HepG2 (cell line): ENCODE measurements around the gene CELF2. TPM values are rescaled to one million over a fixed set of nuclear protein-coding genes. Genes with fewer than 3 reads are reported as not detected.

Source experiments
- ATAC-seq: fragments of 200-7000 bp; cut with Tn5 transposase; 3 replicates; pipeline ENCODE4 v1.9.1; 2020; ENCODE audit warnings: mild to moderate bottlenecking, moderate library complexity
- BruUV-seq: library from RNA; stranded (reverse); fragments of 400-500 nt; replicated peaks from 2 replicates; lab custom pipeline; 2021; lab: Mats Ljungman, UMichigan
- CTCF ChIA-PET: fragments of 300-600 bp; formaldehyde crosslinking; extraction: SDS; loops from one replicate; lab custom pipeline; 2021; ENCODE audit warnings: low total read pairs, inconsistent platforms, low intra/inter-chr PET ratio; lab: Yijun Ruan, JAX
- POLR2A ChIA-PET: fragments of 350-600 bp; sonication (Branson Sonifier 250); formaldehyde crosslinking; loops from one replicate; lab custom pipeline; 2020; ENCODE audit warnings: antibody characterized with exemption, inconsistent platforms; lab: Yijun Ruan, JAX
- DNase-seq: peaks from one replicate; pipeline ENCODE4 v3.0.0-alpha.2; 2015; ENCODE audit warnings: low spot score
- FAIRE-seq: peaks from 3 replicates; lab custom pipeline; 2011; peaks lifted over from hg19 to GRCh38; lab: Jason Lieb, UNC
- H2AFZ ChIP-seq: one replicate; pipeline ENCODE4 v1.6.1; 2011; ENCODE audit warnings: low read length, inconsistent platforms
- H3K27ac ChIP-seq: fragments of 300-600 bp; 3 replicates; pipeline ENCODE4 v1.8.0; 2011; ENCODE audit warnings: mixed run types, mild to moderate bottlenecking, mixed read lengths, low read length, inconsistent platforms; ENCODE audit not compliant: insufficient read depth; ENCODE audit errors: extremely low read length
- H3K27me3 ChIP-seq, 2 experiments: fragments of 200-600 bp in 1 of 2; 2 replicates in 1 of 2; 3 replicates in 1 of 2; pipeline versions ENCODE4 v1.6.0 to v1.8.0; 2011; ENCODE audit warnings: low read length in 2 of 2, mild to moderate bottlenecking in 2 of 2, moderate library complexity in 2 of 2, inconsistent platforms in 1 of 2; ENCODE audit not compliant: insufficient read depth in 2 of 2, control insufficient read depth in 1 of 2
- H3K36me3 ChIP-seq, 2 experiments: fragments of 200-600 bp in 1 of 2; replicated peaks in 1 of 2; 2 replicates in 1 of 2; 3 replicates in 1 of 2; pipeline versions ENCODE4 v1.5.1 to v1.8.0; 2011; ENCODE audit warnings: low read length in 2 of 2, inconsistent platforms in 1 of 2; ENCODE audit not compliant: insufficient read depth in 2 of 2, control insufficient read depth in 1 of 2
- H3K4me1 ChIP-seq: 2 replicates; pipeline ENCODE4 v1.5.1; 2012; ENCODE audit warnings: low read length, inconsistent platforms; ENCODE audit not compliant: insufficient read depth
- H3K4me2 ChIP-seq: 2 replicates; pipeline ENCODE4 v1.6.0; 2011; ENCODE audit warnings: low read depth, low read length, inconsistent platforms
- H3K4me3 ChIP-seq, 3 experiments: fragments of 200-600 bp in 1 of 3; sonication (generic), shearing (Covaris generic) in 1 of 3; replicated peaks in 1 of 3; 2 replicates each; pipeline ENCODE4 v1.5.1; 2011 to 2016; ENCODE audit warnings: low read length in 3 of 3, inconsistent platforms in 2 of 3, low read depth in 2 of 3, mild to moderate bottlenecking in 2 of 3, control low read depth in 1 of 3, mixed read lengths in 1 of 3; ENCODE audit not compliant: insufficient read depth in 1 of 3
- H3K79me2 ChIP-seq: one replicate; pipeline ENCODE4 v1.6.1; 2011; ENCODE audit warnings: low read length, inconsistent platforms; ENCODE audit not compliant: insufficient read depth
- H3K9ac ChIP-seq: 2 replicates; pipeline ENCODE4 v1.6.0; 2011; ENCODE audit warnings: mild to moderate bottlenecking, low read depth, low read length, inconsistent platforms; ENCODE audit not compliant: insufficient read depth
- H3K9me3 ChIP-seq: 2 replicates; pipeline ENCODE4 v1.5.1; 2012; ENCODE audit warnings: mild to moderate bottlenecking, low read length
- H4K20me1 ChIP-seq: 2 replicates; pipeline ENCODE4 v1.6.0; 2011; ENCODE audit warnings: inconsistent platforms, mild to moderate bottlenecking, low read length, moderate library complexity; ENCODE audit not compliant: insufficient read depth
- ATF7-NPFF ChIP-seq: sonication (generic); formaldehyde crosslinking; IDR thresholded peaks from 2 replicates; pipeline ENCODE4 v1.8.1; 2023; ENCODE audit warnings: mild to moderate bottlenecking, low read depth, missing genetic modification reagents, moderate library complexity
- BCL6 ChIP-seq: IDR thresholded peaks from 2 replicates; pipeline ENCODE4 v1.6.1; 2016; ENCODE audit warnings: missing genetic modification reagents, missing compliant biosample characterization
- EEA1 ChIP-seq: sonication (generic); formaldehyde crosslinking; IDR thresholded peaks from 2 replicates; pipeline ENCODE4 v1.5.1; 2020; ENCODE audit warnings: mild to moderate bottlenecking, missing genetic modification reagents, borderline replicate concordance
- GABPB1 ChIP-seq: IDR thresholded peaks from 2 replicates; pipeline ENCODE4 v1.6.1; 2016; ENCODE audit warnings: mild to moderate bottlenecking, missing genetic modification reagents, moderate library complexity, missing compliant biosample characterization
- HOXA7 ChIP-seq: sonication (generic); formaldehyde crosslinking; IDR thresholded peaks from 2 replicates; pipeline ENCODE4 v1.8.1; 2022; ENCODE audit warnings: mild to moderate bottlenecking, missing genetic modification reagents, moderate library complexity
- KLF6 ChIP-seq: IDR thresholded peaks from 2 replicates; pipeline ENCODE4 v1.8.0; 2016; ENCODE audit warnings: missing biosample characterization, missing genetic modification reagents
- SRY ChIP-seq: sonication (generic); formaldehyde crosslinking; IDR thresholded peaks from 2 replicates; pipeline ENCODE4 v1.8.0; 2022; ENCODE audit warnings: mild to moderate bottlenecking, missing genetic modification reagents
- YEATS2 ChIP-seq: sonication (generic); formaldehyde crosslinking; IDR thresholded peaks from 2 replicates; pipeline ENCODE4 v1.4.0; 2020; ENCODE audit warnings: missing genetic modification reagents, borderline replicate concordance
- ZBTB21 ChIP-seq: sonication (generic); formaldehyde crosslinking; IDR thresholded peaks from 2 replicates; pipeline ENCODE4 v1.4.0; 2020; ENCODE audit warnings: missing genetic modification reagents
- ZBTB7A ChIP-seq: sonication (generic); formaldehyde crosslinking; IDR thresholded peaks from 2 replicates; pipeline ENCODE4 v1.8.0; 2022; ENCODE audit warnings: mild to moderate bottlenecking, missing genetic modification reagents
- ZNF17 ChIP-seq: sonication (generic); formaldehyde crosslinking; IDR thresholded peaks from 2 replicates; pipeline ENCODE4 v1.5.0; 2020; ENCODE audit warnings: mild to moderate bottlenecking, missing genetic modification reagents
- ZNF468 ChIP-seq: sonication (generic); formaldehyde crosslinking; IDR thresholded peaks from 2 replicates; pipeline ENCODE4 v1.8.0; 2022; ENCODE audit warnings: mild to moderate bottlenecking, moderate library complexity, missing genetic modification reagents
- ZNF556 ChIP-seq: sonication (generic); formaldehyde crosslinking; IDR thresholded peaks from 2 replicates; pipeline ENCODE4 v1.4.0; 2020; ENCODE audit warnings: mild to moderate bottlenecking, missing genetic modification reagents, borderline replicate concordance
- WGBS: methylation state at CpG from one replicate; pipeline ENCODE4 v1.1.6; 2017; ENCODE audit warnings: low lambda C conversion rate; 5-methylcytosine and 5-hydroxymethylcytosine counted together
- in situ Hi-C: cut with HindIII; loops from 2 replicates; pipeline ENCODE4 v1.10.0; 2017; ENCODE audit warnings: low pct_unique_long_range_greater_than_20kb; ENCODE audit not compliant: extremely low pct_ligation_motif_present
- intact Hi-C: fragments of 100-400 bp; cut with micrococcal nuclease; formaldehyde crosslinking; loops from one replicate; pipeline ENCODE4 v1.10.0; 2022; ENCODE audit not compliant: unreplicated experiment
- polyA plus RNA-seq, 8 experiments: library from polyadenylated mRNA; depleted of rRNA in 3 of 8; stranded (reverse) in 7 of 8; unstranded in 1 of 8; fragments of >200 nt; fragmentation: Illumina TruSeq in 4 of 8; extraction: Trizol in 4 of 8; gene quantifications; 2 replicates each; pipeline versions ENCODE4 v1.2.1 to v1.2.3, GENCODE V29; 2011 to 2016; ENCODE audit warnings: low read depth in 4 of 8, missing spikeins in 1 of 8, mixed read lengths in 1 of 8; ENCODE audit not compliant: insufficient read depth in 1 of 8
- total RNA-seq, 5 experiments: library from RNA; depleted of rRNA; stranded (reverse); fragments of >200 nt; fragmentation: Illumina TruSeq; extraction: Trizol; gene quantifications; 2 replicates each; pipeline ENCODE4 v1.2.3, GENCODE V29; 2016; ENCODE audit warnings: low read depth in 1 of 5
- TF ChIP-seq, protein P1 (sequence below): IDR thresholded peaks from 2 replicates; pipeline ENCODE4 v1.6.1; 2016; ENCODE audit warnings: missing biosample characterization, missing genetic modification reagents, low read depth
- TF ChIP-seq, protein P2 (sequence below), 2 experiments: sonication (generic) in 1 of 2; formaldehyde crosslinking in 1 of 2; IDR thresholded peaks; 2 replicates each; pipeline versions ENCODE4 v1.6.1 to v1.9.0; 2014 to 2022; ENCODE audit warnings: antibody characterized with exemption in 1 of 2, borderline replicate concordance in 1 of 2, inconsistent platforms in 1 of 2, low read depth in 1 of 2, missing genetic modification reagents in 1 of 2
- TF ChIP-seq, protein P3 (sequence below): sonication (generic); formaldehyde crosslinking; IDR thresholded peaks from 2 replicates; pipeline ENCODE4 v1.5.0; 2020; ENCODE audit warnings: missing genetic modification reagents, mild to moderate bottlenecking, borderline replicate concordance

The CELF2 gene
- total and polyA plus RNA-seq, 2 of the 13 experiments (the other 11 are each of a cell fraction or from before 2014, with no cell fraction given) = not detected

DNA sequence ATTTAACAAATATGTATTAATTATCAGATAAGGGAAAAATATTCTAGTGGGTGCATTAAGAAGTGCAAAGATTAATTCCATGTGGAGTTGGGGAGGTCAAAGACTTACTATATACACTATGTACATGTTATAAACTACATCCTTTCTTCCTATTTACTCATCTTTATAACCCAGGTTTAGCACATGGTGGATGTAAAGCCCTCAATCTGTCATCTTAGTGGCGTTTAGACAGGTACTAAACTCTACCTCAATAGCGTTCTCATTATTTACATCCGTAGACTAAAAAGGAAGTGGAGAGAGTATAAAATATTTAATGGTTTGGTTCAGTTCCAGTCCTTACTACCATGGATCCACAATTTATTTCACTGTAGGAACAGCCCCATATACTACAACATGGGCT, 14.8 kb upstream of the CELF2 start (continued):
- no peak for TF ChIP-seq EEA1 (CRISPR knock-in tag)
- TF ChIP-seq, protein P1, sequence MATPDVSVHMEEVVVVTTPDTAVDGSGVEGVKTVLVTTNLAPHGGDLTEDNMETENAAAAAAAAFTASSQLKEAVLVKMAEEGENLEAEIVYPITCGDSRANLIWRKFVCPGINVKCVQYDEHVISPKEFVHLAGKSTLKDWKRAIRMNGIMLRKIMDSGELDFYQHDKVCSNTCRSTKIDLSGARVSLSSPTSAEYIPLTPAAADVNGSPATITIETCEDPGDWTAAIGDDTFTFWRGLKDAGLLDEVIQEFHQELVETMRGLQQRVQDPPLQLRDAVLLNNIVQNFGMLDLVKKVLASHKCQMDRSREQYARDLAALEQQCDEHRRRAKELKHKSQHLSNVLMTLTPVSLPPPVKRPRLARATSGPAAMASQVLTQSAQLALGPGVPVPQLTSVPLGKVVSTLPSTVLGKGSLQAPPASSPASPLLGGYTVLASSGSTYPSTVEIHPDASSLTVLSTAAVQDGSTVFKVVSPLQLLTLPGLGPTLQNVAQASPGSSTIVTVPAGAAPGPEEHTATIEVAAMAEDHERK = no peak
- TF ChIP-seq ZBTB7A (CRISPR knock-in tag) = no peak

DNA sequence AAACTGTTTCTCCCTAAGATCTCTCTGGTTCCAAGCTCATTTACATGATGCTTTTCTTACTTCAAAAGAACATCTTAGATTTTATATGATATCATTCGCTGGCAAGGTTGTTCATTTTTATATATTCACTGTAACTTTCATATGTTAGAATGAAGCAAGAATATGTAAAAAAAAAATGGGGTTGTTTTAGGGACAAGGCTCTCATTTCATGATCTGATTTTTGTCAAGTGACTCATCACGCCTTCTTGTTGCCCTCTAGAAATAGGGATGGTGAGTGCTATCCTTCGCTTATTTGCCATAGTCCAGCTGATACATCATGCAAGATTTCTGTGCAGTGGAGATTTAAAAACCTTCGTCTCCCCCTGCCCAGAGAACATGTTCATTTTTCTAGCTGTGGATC, 14.0 kb upstream of the CELF2 start:
- POLR2A ChIA-PET = no interaction called here
- Histone ChIP-seq H3K27ac (no peak overlapping the region), H2AFZ (no peak overlapping the region), H3K9me3 (no peaks in the 10 kb centered on the region), H3K27me3 (0 out of 5 replicates have a peak, but pooled peaks cover 0 to 1% of the 10 kb centered on the region in 2 experiments), H3K79me2 (no peaks in the 10 kb centered on the region), H3K4me2 (no peak overlapping the region), H4K20me1 (no peaks in the 10 kb centered on the region), H3K4me3 (no peak overlapping the region), H3K9ac (no peak overlapping the region), H3K4me1 (no peaks in the 10 kb centered on the region), H3K36me3 (no peaks in the 10 kb centered on the region)
- ATAC-seq (no peak), DNase-seq (no peak), FAIRE-seq (no peak)
- CTCF ChIA-PET = no interaction called here
- in situ Hi-C loops = no loop called here
- no TSS peak for BruUV-seq
- intact Hi-C loops = no loop called here
- 0% methylated on average over 4 of the region's 4 CpGs for WGBS
- TF ChIP-seq ATF7-NPFF = no peak
- TF ChIP-seq ZNF468 = no peak
- TF ChIP-seq YEATS2 (CRISPR knock-in tag) = no peak
- no peak for TF ChIP-seq KLF6
- TF ChIP-seq, protein P2, sequence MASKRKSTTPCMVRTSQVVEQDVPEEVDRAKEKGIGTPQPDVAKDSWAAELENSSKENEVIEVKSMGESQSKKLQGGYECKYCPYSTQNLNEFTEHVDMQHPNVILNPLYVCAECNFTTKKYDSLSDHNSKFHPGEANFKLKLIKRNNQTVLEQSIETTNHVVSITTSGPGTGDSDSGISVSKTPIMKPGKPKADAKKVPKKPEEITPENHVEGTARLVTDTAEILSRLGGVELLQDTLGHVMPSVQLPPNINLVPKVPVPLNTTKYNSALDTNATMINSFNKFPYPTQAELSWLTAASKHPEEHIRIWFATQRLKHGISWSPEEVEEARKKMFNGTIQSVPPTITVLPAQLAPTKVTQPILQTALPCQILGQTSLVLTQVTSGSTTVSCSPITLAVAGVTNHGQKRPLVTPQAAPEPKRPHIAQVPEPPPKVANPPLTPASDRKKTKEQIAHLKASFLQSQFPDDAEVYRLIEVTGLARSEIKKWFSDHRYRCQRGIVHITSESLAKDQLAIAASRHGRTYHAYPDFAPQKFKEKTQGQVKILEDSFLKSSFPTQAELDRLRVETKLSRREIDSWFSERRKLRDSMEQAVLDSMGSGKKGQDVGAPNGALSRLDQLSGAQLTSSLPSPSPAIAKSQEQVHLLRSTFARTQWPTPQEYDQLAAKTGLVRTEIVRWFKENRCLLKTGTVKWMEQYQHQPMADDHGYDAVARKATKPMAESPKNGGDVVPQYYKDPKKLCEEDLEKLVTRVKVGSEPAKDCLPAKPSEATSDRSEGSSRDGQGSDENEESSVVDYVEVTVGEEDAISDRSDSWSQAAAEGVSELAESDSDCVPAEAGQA (IDR thresholded peaks at IDR 0.05; ENCODE audit: low read depth) = no peak
- TF ChIP-seq, protein P2 (CRISPR knock-in tag; IDR thresholded peaks at IDR 0.05; ENCODE audit: borderline replicate concordance) = no peak
- TF ChIP-seq HOXA7 (CRISPR knock-in tag) = no peak
- TF ChIP-seq ZBTB7A (CRISPR knock-in tag) = no peak
- TF ChIP-seq, protein P3, sequence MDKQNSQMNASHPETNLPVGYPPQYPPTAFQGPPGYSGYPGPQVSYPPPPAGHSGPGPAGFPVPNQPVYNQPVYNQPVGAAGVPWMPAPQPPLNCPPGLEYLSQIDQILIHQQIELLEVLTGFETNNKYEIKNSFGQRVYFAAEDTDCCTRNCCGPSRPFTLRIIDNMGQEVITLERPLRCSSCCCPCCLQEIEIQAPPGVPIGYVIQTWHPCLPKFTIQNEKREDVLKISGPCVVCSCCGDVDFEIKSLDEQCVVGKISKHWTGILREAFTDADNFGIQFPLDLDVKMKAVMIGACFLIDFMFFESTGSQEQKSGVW = no peak
- TF ChIP-seq BCL6 = no peak
- TF ChIP-seq GABPB1 (CRISPR knock-in tag) = no peak
- no peak for TF ChIP-seq ZBTB21
- no peak for TF ChIP-seq SRY (CRISPR knock-in tag)
- TF ChIP-seq ZNF556 (CRISPR knock-in tag) = no peak
- TF ChIP-seq ZNF17 = no peak
